Hepatocyte (in vitro differentiated cells): ENCODE measurements around the gene PPARA.

Experiments
- CTCF ChIP-seq: fragments of 200-600 bp; sonication (generic); IDR thresholded peaks from 2 replicates; pipeline ENCODE4 v1.5.1; 2016; ENCODE audit warnings: antibody characterized with exemption, mild to moderate bottlenecking; ENCODE audit not compliant: poor library complexity
- EZH2 ChIP-seq: fragments of 200-600 bp; sonication (generic); IDR thresholded peaks from 2 replicates; pipeline ENCODE4 v1.6.1; 2016; ENCODE audit warnings: antibody characterized with exemption, mild to moderate bottlenecking, borderline replicate concordance

- no peak for TF ChIP-seq CTCF
- TF ChIP-seq EZH2, result no peak
These were observed 5.7 kb downstream of the PPARA start for GRCh38 chr22:46156031-46156430.
